ENCODE measurements around the gene EYS.

Gene EYS

GRCh38 chr6:64681416-64682160 lies 1025.4 kb downstream of the EYS start:
- no peaks in the 10 kb centered on the region for H3K36me3 ChIP-seq (replicated peaks; ENCODE audit: insufficient read depth, low read length)
- TF ChIP-seq CTCF (IDR thresholded peaks at IDR 0.05; ENCODE audit: low read length), result no peak
- no peak for TF ChIP-seq EZH2 (optimal IDR thresholded peaks at IDR 0.05; ENCODE audit: low read depth, low read length)
- no peak for TF ChIP-seq EZH2phosphoT487 (IDR thresholded peaks at IDR 0.05; ENCODE audit: low read length)
- H2AFZ ChIP-seq (ENCODE audit: low read length), result no peak overlapping the region
- no peaks in the 10 kb centered on the region for H4K20me1 ChIP-seq (ENCODE audit: insufficient read depth, low read length)
- H3K27me3 ChIP-seq (replicated peaks; ENCODE audit: insufficient read depth, low read length), result no peaks in the 10 kb centered on the region
- H3K9ac ChIP-seq (ENCODE audit: low read length), result no peak overlapping the region
- no peaks in the 10 kb centered on the region for H3F3A ChIP-seq (ENCODE audit: insufficient read depth, low read length)
- H3K27ac ChIP-seq (ENCODE audit: low read length), result no peak overlapping the region
- no peaks in the 10 kb centered on the region for H3K9me2 ChIP-seq (replicated peaks; ENCODE audit: insufficient read depth, low read length)
- no peaks in the 10 kb centered on the region for H3K9me3 ChIP-seq (replicated peaks; ENCODE audit: insufficient read depth, low read length)
- no peak overlapping the region for H3K4me3 ChIP-seq (ENCODE audit: low read length)
- no peak overlapping the region for H3K4me2 ChIP-seq (ENCODE audit: low read depth, low read length)
- no peak for DNase-seq
- no peaks in the 10 kb centered on the region for H3K4me1 ChIP-seq (ENCODE audit: low read length)
- no peaks in the 10 kb centered on the region for H3K79me2 ChIP-seq (ENCODE audit: low read length)

- no peaks in the 10 kb centered on the region for H3K27me3 ChIP-seq (replicated peaks; ENCODE audit: insufficient read depth, low read length)
- no peak overlapping the region for H3K4me3 ChIP-seq (ENCODE audit: low read length)
- no peaks in the 10 kb centered on the region for H4K20me1 ChIP-seq (ENCODE audit: insufficient read depth, low read length)
- no peak overlapping the region for H3K9ac ChIP-seq (ENCODE audit: low read length)
- H3K9me2 ChIP-seq (replicated peaks; ENCODE audit: insufficient read depth, low read length), result no peaks in the 10 kb centered on the region
- no peaks in the 10 kb centered on the region for H3K36me3 ChIP-seq (replicated peaks; ENCODE audit: insufficient read depth, low read length)
- no peaks in the 10 kb centered on the region for H3K9me3 ChIP-seq (replicated peaks; ENCODE audit: insufficient read depth, low read length)
- H3K4me2 ChIP-seq (ENCODE audit: low read depth, low read length), result no peak overlapping the region
- no peaks in the 10 kb centered on the region for H3K4me1 ChIP-seq (ENCODE audit: low read length)
- TF ChIP-seq EZH2 (optimal IDR thresholded peaks at IDR 0.05; ENCODE audit: low read depth, low read length) (no peak), EZH2phosphoT487 (IDR thresholded peaks at IDR 0.05; ENCODE audit: low read length) (no peak), CTCF (IDR thresholded peaks at IDR 0.05; ENCODE audit: low read length) (no peak)
- no peaks in the 10 kb centered on the region for H3F3A ChIP-seq (ENCODE audit: insufficient read depth, low read length)
- H3K79me2 ChIP-seq (ENCODE audit: low read length), result no peaks in the 10 kb centered on the region
- DNase-seq, result no peak
- H3K27ac ChIP-seq (ENCODE audit: low read length), result no peak overlapping the region
- H2AFZ ChIP-seq (ENCODE audit: low read length), result no peak overlapping the region
Measured at GRCh38 chr6:64680446-64680845, 1026.6 kb downstream of the EYS start.

- Histone ChIP-seq H3K4me3 (ENCODE audit: low read length) (no peak overlapping the region), H3K9me2 (replicated peaks; ENCODE audit: insufficient read depth, low read length) (no peaks in the 10 kb centered on the region), H2AFZ (ENCODE audit: low read length) (no peak overlapping the region), H3K27me3 (replicated peaks; ENCODE audit: insufficient read depth, low read length) (no peaks in the 10 kb centered on the region), H4K20me1 (ENCODE audit: insufficient read depth, low read length) (no peaks in the 10 kb centered on the region), H3K36me3 (replicated peaks; ENCODE audit: insufficient read depth, low read length) (no peaks in the 10 kb centered on the region), H3K4me2 (ENCODE audit: low read depth, low read length) (no peak overlapping the region), H3K4me1 (ENCODE audit: low read length) (no peaks in the 10 kb centered on the region), H3F3A (ENCODE audit: insufficient read depth, low read length) (no peaks in the 10 kb centered on the region), H3K79me2 (ENCODE audit: low read length) (no peaks in the 10 kb centered on the region), H3K9me3 (replicated peaks; ENCODE audit: insufficient read depth, low read length) (no peaks in the 10 kb centered on the region), H3K9ac (ENCODE audit: low read length) (no peak overlapping the region), H3K27ac (ENCODE audit: low read length) (no peak overlapping the region)
- no peak for TF ChIP-seq CTCF (IDR thresholded peaks at IDR 0.05; ENCODE audit: low read length)
- no peak for TF ChIP-seq EZH2phosphoT487 (IDR thresholded peaks at IDR 0.05; ENCODE audit: low read length)
- TF ChIP-seq EZH2 (optimal IDR thresholded peaks at IDR 0.05; ENCODE audit: low read depth, low read length), result no peak
- DNase-seq, result no peak
Measured at GRCh38 chr6:64679416-64679815, 1027.6 kb downstream of the EYS start.

Measured in MM.1S (cell line).